ENCODE measurements around the gene ASMT. TPM values are rescaled to one million over a fixed set of nuclear protein-coding genes. Genes with fewer than 3 reads are reported as not detected.
"Not testable (repeated sequence)": the region's sequence is repeated elsewhere in the genome, so short reads cannot be mapped to it uniquely, and the experiment has no call there.

Gene ASMT
- total RNA-seq, 2 donors from 2014 or later: 0.27 TPM; not detected in 1

DNA sequence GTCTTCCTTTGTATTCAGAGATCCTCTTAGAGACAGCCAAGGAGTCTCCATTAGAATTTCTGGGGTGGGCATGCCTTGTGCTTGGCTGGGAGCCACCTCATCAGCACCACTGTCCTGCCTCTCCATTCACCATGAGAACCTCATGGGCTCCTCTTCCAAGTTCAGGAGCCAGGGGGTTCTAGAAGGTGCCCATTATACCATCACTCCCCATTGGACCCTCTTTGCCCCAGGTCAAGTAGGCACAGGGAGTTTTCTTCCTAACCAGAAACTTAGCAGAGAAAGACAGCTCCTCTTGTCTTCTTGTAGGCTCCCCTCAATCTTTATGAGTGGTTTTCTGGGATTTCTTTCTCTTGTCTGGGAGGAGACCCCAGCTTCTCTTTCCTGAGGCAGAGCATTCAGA, 31.1 kb downstream of the ASMT start:
- Histone ChIP-seq H3K27ac (no peak overlapping the region), H3K27me3 (no peaks in the 10 kb centered on the region), H3K4me1 (no peaks in the 10 kb centered on the region), H3K9ac (ENCODE audit: low read depth in 2 of 2, low read length in 2 of 2) (no peak overlapping the region), H3K9me3 (no peaks in the 10 kb centered on the region), H3K4me3 (no peak overlapping the region), H3K36me3 (no peaks in the 10 kb centered on the region)
- intact Hi-C loops (cut with DNase I): no loop called here
- TF ChIP-seq, protein P1, sequence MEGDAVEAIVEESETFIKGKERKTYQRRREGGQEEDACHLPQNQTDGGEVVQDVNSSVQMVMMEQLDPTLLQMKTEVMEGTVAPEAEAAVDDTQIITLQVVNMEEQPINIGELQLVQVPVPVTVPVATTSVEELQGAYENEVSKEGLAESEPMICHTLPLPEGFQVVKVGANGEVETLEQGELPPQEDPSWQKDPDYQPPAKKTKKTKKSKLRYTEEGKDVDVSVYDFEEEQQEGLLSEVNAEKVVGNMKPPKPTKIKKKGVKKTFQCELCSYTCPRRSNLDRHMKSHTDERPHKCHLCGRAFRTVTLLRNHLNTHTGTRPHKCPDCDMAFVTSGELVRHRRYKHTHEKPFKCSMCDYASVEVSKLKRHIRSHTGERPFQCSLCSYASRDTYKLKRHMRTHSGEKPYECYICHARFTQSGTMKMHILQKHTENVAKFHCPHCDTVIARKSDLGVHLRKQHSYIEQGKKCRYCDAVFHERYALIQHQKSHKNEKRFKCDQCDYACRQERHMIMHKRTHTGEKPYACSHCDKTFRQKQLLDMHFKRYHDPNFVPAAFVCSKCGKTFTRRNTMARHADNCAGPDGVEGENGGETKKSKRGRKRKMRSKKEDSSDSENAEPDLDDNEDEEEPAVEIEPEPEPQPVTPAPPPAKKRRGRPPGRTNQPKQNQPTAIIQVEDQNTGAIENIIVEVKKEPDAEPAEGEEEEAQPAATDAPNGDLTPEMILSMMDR (IDR thresholded peaks at IDR 0.05): no peak
- DNase-seq: no peak

DNA sequence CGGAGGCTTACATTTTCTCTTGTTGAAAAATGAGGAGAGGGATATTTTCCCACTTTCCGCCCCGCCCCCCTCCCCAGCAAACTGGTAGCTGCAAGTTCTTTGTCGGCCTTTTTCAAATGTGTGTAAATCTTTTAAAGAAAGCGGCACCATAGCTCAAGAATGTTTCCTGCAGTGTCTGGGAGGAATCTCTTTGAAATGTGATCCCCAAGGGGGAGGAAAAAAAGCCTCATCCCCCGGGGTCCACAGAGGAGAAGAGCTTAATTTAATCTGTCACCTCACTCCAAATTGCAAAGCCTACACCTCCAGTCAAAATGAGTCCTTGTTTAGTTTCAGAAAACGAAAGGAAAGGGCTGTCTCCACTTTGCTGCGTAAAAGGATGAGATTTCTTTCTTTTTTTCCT, 34.8 kb downstream of the ASMT start:
- no peaks in the 10 kb centered on the region for H3K27me3 ChIP-seq
- no peaks in the 10 kb centered on the region for H3K9me3 ChIP-seq
- H3K36me3 ChIP-seq: no peaks in the 10 kb centered on the region
- intact Hi-C loops (cut with DNase I): loop anchor here (5.0 kb wide), 1 partner anchor 938 kb away; no protein-coding TSS in a partner anchor
- H3K27ac ChIP-seq: no peak overlapping the region
- no peak for DNase-seq
- H3K9ac ChIP-seq (ENCODE audit: low read depth in 2 of 2, low read length in 2 of 2): no peak overlapping the region
- no peaks in the 10 kb centered on the region for H3K4me1 ChIP-seq
- TF ChIP-seq, protein P1 (IDR thresholded peaks at IDR 0.05): no peak
- H3K4me3 ChIP-seq: no peak overlapping the region

DNA sequence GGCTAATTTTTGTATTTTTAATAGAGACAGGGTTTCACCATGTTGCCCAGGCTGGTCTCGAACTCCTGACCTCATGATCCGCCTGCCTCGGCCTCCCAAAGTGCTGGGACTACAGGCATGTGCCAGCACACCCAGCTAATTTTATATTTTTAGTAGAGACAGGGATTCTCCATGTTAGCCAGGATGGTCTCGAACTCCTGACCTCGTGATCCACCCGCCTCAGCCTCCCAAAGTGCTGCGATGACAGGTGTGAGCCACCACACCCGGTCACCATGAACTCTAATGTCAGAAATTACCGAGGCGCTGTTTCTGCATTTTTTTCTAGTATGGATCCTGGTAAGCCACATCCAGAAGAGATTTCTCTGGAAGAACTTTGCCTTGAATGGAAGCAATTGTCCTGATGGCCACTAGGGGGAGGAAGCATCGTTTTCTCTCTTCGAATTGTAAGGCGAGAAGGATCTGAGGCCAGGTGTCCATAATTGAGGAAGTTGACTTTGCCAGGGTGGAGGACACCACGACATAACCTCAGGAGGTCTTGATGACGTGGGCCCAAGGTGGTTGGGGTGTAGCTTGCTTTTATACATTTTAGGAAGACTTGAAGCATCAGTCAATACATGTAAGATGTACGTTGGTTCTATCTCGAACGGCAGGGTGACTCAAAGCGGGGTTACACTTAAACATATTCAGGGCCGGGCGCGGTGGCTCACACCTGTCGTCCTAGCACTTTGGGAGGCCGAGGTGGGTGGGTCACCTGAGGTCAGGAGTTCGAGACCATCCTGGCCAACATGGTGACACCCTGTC, 37.4 kb downstream of the ASMT start:
- H3K36me3 ChIP-seq; H3K4me3 ChIP-seq; H3K9ac ChIP-seq (ENCODE audit: low read depth in 2 of 2, low read length in 2 of 2); H3K27ac ChIP-seq; H3K4me1 ChIP-seq; H3K9me3 ChIP-seq; H3K27me3 ChIP-seq: not testable (repeated sequence)
- TF ChIP-seq, protein P1 (IDR thresholded peaks at IDR 0.05): peak; percentile 80
- DNase-seq: peak; percentile 32
- intact Hi-C loops (cut with DNase I): loop anchor here (5.0 kb wide), 1 partner anchor 935 kb away; no protein-coding TSS in a partner anchor

DNA sequence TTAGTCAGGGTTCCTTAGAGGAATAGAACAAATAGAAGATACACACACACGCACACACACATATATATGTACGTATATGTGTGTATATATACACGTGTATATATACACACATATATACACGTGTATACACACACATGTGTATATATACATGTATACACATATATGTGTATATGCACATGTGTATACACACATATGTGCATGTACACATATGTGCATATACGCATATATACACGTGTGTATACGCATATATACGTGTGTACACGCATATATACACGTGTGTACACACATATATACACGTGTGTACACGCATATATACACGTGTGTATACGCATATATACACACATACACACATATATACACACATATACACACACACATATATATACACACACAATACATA, 41.5 kb downstream of the ASMT start:
- H3K9me3 ChIP-seq: no peaks in the 10 kb centered on the region
- no peak overlapping the region for H3K27ac ChIP-seq
- no peaks in the 10 kb centered on the region for H3K36me3 ChIP-seq
- intact Hi-C loops (cut with DNase I): no loop called here
- no peaks in the 10 kb centered on the region for H3K4me1 ChIP-seq
- no peaks in the 10 kb centered on the region for H3K27me3 ChIP-seq
- H3K4me3 ChIP-seq: no peak overlapping the region
- TF ChIP-seq, protein P1 (IDR thresholded peaks at IDR 0.05): no peak
- DNase-seq: no peak
- no peak overlapping the region for H3K9ac ChIP-seq (ENCODE audit: low read depth in 2 of 2, low read length in 2 of 2)

DNA sequence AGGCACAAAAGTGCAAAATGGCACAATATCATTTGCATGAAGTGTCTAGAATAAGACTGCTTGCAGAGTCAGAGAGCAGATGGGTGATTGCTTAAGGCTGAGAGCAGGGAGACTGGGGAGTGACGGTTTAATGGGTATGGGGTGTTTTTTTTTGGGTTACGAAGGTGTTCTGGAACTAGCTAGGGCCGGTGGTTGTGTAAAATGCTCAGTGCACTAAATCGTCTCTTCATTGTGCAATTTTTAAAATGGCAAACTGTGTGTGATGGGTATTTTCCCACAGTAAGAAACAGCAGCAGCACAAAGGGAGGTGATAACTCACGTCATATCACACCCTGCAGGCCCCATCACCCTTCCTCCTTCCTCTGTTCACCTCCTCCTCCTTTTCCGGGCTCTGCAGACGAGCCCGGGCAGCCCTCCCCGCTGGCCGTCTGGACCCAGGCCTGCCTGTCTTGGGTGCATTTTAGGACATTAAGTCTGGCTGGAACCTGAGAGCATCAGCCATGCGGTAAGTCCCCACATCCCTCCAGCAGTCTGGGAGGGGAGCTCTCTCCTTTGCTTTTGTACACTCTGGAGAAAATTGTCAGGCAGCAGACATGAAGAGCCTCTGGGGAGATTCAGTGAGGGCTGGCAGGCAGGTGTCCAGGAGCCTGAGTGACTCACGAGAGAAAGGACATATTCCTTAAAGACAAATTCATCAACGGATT, 42.7 kb downstream of the ASMT start:
- H3K4me3 ChIP-seq: no peak overlapping the region
- TF ChIP-seq, protein P1 (IDR thresholded peaks at IDR 0.05): no peak
- intact Hi-C loops (cut with DNase I): no loop called here
- H3K9me3 ChIP-seq: no peaks in the 10 kb centered on the region
- H3K4me1 ChIP-seq: no peaks in the 10 kb centered on the region
- H3K27me3 ChIP-seq: no peaks in the 10 kb centered on the region
- H3K36me3 ChIP-seq: no peaks in the 10 kb centered on the region
- H3K27ac ChIP-seq: no peak overlapping the region
- peak; percentile 20 for DNase-seq
- no peak overlapping the region for H3K9ac ChIP-seq (ENCODE audit: low read depth in 2 of 2, low read length in 2 of 2)
